Stimulated activated CD8-positive, alpha-beta memory T cell treated with anti-CD3 and anti-CD28 coated beads, Interleukin-15, amount 100 ng/mL, for 48 hours (primary cell): Measurements from ENCODE around the gene NRIP3.
"Not testable (repeated sequence)": the region's sequence is repeated elsewhere in the genome, so short reads cannot be mapped to it uniquely, and the experiment has no call there.

Experiments
- DNase-seq, 2 donors: peaks; one replicate each; pipeline ENCODE4 v3.0.0-alpha.2; 2020; ENCODE audit warnings: low read depth in 2 of 2

The NRIP3 gene

GRCh38 chr11:8973121-8973520 is 30.7 kb downstream of the NRIP3 start:
- DNase-seq = no peak

GRCh38 chr11:8971924-8972316 is 31.9 kb downstream of the NRIP3 start:
- no peak for DNase-seq

GRCh38 chr11:8971196-8971923 is 32.4 kb downstream of the NRIP3 start:
- DNase-seq = no peak

GRCh38 chr11:8967184-8967583 is 36.6 kb downstream of the NRIP3 start:
- DNase-seq = no peak

- DNase-seq = peak; percentile 81 to 82
Measured at GRCh38 chr11:8964324-8965320, 39.2 kb downstream of the NRIP3 start, which contains the start of gene TMEM9B. TMEM9B (minus strand) TSS chr11:8964442; CDS start chr11:8964313, 129 bp downstream.

GRCh38 chr11:8963569-8964323 is 40.1 kb downstream of the NRIP3 start:
- DNase-seq = peak; percentile 66 to 68

- DNase-seq = no peak
Measured at GRCh38 chr11:8962841-8963240, 41.0 kb downstream of the NRIP3 start.

- no peak for DNase-seq
Measured at GRCh38 chr11:8961401-8961800, 42.4 kb downstream of the NRIP3 start.

GRCh38 chr11:8959546-8960166 is 44.1 kb downstream of the NRIP3 start:
- no peak for DNase-seq

GRCh38 chr11:8956860-8957259 is 46.9 kb downstream of the NRIP3 start:
- no peak for DNase-seq

- no peak for DNase-seq
Measured at GRCh38 chr11:8948886-8949285, 54.9 kb downstream of the NRIP3 start.

- no peak for DNase-seq
Measured at GRCh38 chr11:8947230-8947943, 56.4 kb downstream of the NRIP3 start.

- DNase-seq = no peak
Measured at GRCh38 chr11:8942518-8943066, 61.2 kb downstream of the NRIP3 start, which contains the start of gene ASCL3. ASCL3 (minus strand) TSS chr11:8943016; CDS start chr11:8938161, 4,855 bp downstream.

GRCh38 chr11:8941341-8942103 is 62.3 kb downstream of the NRIP3 start:
- no peak for DNase-seq

- no peak for DNase-seq
Measured at GRCh38 chr11:8937659-8938058, 66.1 kb downstream of the NRIP3 start.

GRCh38 chr11:8937159-8937558 is 66.6 kb downstream of the NRIP3 start:
- no peak for DNase-seq

- DNase-seq = not testable (repeated sequence)
Measured at GRCh38 chr11:8935789-8936188, 68.0 kb downstream of the NRIP3 start.

- DNase-seq = no peak
Measured at GRCh38 chr11:8934742-8935488, 68.9 kb downstream of the NRIP3 start.

GRCh38 chr11:8933931-8934330 is 69.9 kb downstream of the NRIP3 start:
- no peak for DNase-seq
